ENCODE data around the gene RINL.
A peak's percentile ranks its signal among the peaks of the same experiment; 100 is the strongest.

The RINL gene

GRCh38 chr19:38849147-38849859, 28.8 kb downstream of the RINL start:
- TF ChIP-seq CTCF (IDR thresholded peaks at IDR 0.05; ENCODE audit: low read depth, low read length): no peak
- DNase-seq (ENCODE audit: extremely low read depth, low read depth): peak; percentile 92

- no peak for TF ChIP-seq CTCF (IDR thresholded peaks at IDR 0.05; ENCODE audit: low read depth, low read length)
- DNase-seq (ENCODE audit: extremely low read depth, low read depth): no peak
Observed at GRCh38 chr19:38848299-38849146, 29.6 kb downstream of the RINL start.

- no peak for DNase-seq (ENCODE audit: extremely low read depth, low read depth)
- no peak for TF ChIP-seq CTCF (IDR thresholded peaks at IDR 0.05; ENCODE audit: low read depth, low read length)
Observed at GRCh38 chr19:38846097-38846496, 32.0 kb downstream of the RINL start.

GRCh38 chr19:38845374-38846024, 32.6 kb downstream of the RINL start:
- TF ChIP-seq CTCF (IDR thresholded peaks at IDR 0.05; ENCODE audit: low read depth, low read length): no peak
- DNase-seq (ENCODE audit: extremely low read depth, low read depth): no peak

GRCh38 chr19:38844093-38844686, 33.9 kb downstream of the RINL start:
- DNase-seq (ENCODE audit: extremely low read depth, low read depth): no peak
- no peak for TF ChIP-seq CTCF (IDR thresholded peaks at IDR 0.05; ENCODE audit: low read depth, low read length)

- no peak for TF ChIP-seq CTCF (IDR thresholded peaks at IDR 0.05; ENCODE audit: low read depth, low read length)
- no peak for DNase-seq (ENCODE audit: extremely low read depth, low read depth)
Observed at GRCh38 chr19:38843175-38843758, 34.8 kb downstream of the RINL start.

Measured in AG09319 (cell line).